HCT116 (cell line): ENCODE measurements around the gene ADGRG7.

ENCODE experiments used
- CTCF ChIP-seq, 3 experiments: fragments of 200-600 bp in 1 of 3; sonication (generic) in 1 of 3; IDR thresholded peaks in 2 of 3; conservative IDR thresholded peaks in 1 of 3; 2 replicates each; pipeline ENCODE4 v1.5.1; 2012 to 2017; ENCODE audit warnings: low read depth in 2 of 3, low read length in 2 of 3, antibody characterized with exemption in 1 of 3, borderline replicate concordance in 1 of 3, control low read depth in 1 of 3, mild to moderate bottlenecking in 1 of 3, mixed read lengths in 1 of 3, mixed run types in 1 of 3, moderate library complexity in 1 of 3; ENCODE audit not compliant: insufficient read depth in 1 of 3
- EZH2phosphoT487 ChIP-seq: fragments of 200-600 bp; IDR thresholded peaks from 2 replicates; pipeline ENCODE4 v1.6.1; 2018; ENCODE audit warnings: antibody characterized with exemption, borderline replicate concordance
- POLR2A ChIP-seq: IDR thresholded peaks from 2 replicates; pipeline ENCODE4 v1.7.0; 2011; ENCODE audit warnings: borderline replicate concordance; ENCODE audit not compliant: insufficient read depth, insufficient read length; ENCODE audit errors: extremely low read depth
- POLR2AphosphoS5 ChIP-seq: IDR thresholded peaks from 2 replicates; pipeline ENCODE4 v1.6.1; 2011; ENCODE audit warnings: mild to moderate bottlenecking, low read depth, low read length, moderate library complexity
- TCF7L2 ChIP-seq: IDR thresholded peaks from 2 replicates; pipeline ENCODE4 v1.7.0; 2011; ENCODE audit warnings: borderline replicate concordance, inconsistent platforms; ENCODE audit not compliant: insufficient read depth, insufficient read length; ENCODE audit errors: extremely low read depth

GRCh38 chr3:100719136-100719535 lies 109.7 kb downstream of the ADGRG7 start:
- TF ChIP-seq CTCF (IDR thresholded peaks at IDR 0.05 in 2 of 3, conservative IDR thresholded peaks at IDR 0.05 in 1 of 3; ENCODE audit: borderline replicate concordance in 1 of 3, insufficient read depth in 1 of 3, low read depth in 2 of 3, low read length in 2 of 3) (no peak), POLR2AphosphoS5 (no peak), TCF7L2 (no peak), EZH2phosphoT487 (no peak), POLR2A (no peak)
